IPS-NIHi7 (cell line): ENCODE results near the gene RPL18A.

Experiments used
- DNase-seq: peaks from one replicate; pipeline ENCODE4 v3.0.0; 2012; ENCODE audit warnings: mixed read lengths; ENCODE audit errors: extremely low spot score

The RPL18A gene

DNA sequence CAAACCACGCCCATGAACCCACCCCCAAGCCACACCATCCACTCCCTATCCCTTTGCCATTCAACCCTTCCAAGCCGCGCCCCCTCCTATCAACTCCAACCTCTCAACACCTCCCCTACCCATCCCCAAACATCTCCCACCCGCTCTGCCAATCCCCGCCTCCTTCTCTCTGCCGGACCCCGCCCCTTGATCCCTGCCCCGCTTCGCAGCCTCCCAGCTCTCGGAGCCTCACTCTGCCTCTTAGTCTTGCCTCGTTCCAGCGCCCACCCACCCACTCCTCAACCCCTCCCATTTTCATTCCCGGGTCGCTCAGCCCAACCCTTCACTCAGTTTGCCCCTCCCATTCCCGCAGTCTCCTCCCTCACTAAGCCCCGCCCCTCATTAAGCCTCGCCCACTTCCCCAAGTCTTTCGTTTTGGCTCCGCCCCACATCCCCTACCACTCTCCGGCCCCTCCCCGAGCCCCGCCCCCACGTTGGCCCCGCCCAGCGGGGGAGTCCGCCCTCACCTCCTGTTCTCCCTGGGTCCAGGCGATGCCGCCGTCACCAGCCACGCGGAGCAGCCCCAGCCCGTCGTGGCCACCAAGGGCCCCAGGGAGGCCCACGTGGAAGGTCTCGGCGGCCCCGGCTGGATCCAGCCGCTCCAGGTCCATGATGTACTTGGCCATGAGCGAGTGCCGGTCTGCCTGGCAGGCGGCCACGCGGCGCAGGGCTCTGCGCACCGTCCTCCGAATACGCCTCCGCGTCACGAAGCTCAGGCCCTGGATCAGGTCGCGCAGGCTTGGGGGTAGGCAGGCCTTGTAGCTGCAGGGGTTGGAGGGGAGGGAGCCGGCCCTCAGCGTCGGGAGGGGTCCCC is 17.7 kb upstream of the RPL18A start:
- DNase-seq: peak; percentile 95

DNA sequence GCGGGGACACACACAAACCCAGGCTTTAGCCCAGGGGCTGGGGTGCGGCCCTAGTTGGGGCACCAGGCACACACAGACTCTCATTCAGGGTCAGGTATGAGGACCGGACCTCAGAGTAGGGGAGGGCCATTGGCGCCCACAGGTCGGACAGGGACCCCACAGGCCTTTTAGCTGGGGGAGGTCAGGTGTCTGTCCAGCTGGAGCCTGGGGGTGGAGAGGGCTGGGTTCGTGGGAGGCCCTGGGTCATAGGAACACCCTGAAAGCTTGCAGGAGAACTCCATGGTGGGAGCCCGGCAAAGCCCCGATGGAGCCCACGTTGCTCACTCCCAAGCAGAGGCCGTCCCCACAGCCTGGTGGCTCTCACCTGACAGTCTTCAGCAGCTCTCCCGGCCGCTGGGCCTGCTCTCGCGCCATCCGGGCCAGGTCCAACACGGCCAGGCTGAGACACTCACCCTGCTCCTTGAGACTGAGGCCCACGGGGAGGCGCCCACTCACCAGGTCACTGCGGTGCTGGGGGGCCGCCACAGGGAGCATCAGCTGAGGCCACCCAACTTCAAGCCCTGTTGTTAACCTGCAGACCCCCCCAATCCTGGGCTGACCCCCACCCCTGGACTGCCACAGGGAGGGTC is 16.9 kb upstream of the RPL18A start:
- DNase-seq: no peak

DNA sequence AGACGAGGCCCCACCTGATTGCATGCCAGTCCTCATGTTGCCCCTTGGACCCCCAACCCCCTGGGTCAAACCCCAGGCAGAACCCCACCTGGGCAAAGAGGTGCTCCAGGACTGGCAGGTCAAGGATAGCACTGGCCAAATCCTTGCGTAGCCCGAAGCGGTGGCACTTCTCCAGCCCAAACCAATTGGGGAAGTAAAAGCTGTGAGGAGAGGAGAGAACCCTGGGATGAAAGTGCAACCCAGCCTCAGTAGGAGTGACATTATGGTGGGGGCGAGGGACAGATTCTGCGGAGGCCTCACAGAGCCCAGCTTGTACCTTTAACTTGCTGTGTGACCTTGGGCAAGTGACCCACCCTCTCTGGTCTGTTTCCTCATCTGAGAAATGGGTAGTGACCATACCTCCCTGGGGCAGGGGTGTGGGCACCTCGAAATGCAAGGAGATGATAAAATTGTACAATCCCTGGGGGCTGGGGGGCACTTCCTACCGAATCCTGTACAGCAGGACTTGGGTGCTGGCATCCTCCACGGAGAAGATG is 16.4 kb upstream of the RPL18A start:
- DNase-seq: no peak

DNA sequence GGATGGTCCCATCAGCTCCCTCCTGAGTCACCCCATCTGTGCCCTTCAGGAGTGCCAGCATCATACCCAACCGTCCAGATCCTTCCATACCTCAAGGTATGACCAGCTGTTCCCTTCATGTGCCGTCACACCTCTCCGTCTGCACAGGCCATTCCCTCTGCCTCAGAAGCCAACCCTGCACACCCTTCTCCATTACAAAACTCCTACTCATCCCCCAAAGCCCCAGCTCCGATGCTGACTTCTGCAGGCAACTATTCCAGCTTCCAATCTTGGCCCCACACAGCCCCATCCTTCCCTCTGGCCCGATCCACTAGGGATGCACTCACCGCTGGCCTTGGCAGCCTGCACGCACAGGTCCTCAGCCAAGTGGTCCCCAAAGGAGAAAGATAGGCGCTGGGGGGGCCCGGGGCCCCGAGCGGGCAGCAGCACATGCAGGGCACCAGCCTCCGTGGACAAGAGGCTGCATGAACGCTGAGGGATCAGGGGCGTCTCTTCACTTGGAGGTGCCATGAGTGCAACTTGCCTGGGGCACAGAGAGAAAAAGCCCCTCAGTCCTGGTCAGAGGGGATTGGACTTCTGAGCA is 15.7 kb upstream of the RPL18A start:
- no peak for DNase-seq

DNA sequence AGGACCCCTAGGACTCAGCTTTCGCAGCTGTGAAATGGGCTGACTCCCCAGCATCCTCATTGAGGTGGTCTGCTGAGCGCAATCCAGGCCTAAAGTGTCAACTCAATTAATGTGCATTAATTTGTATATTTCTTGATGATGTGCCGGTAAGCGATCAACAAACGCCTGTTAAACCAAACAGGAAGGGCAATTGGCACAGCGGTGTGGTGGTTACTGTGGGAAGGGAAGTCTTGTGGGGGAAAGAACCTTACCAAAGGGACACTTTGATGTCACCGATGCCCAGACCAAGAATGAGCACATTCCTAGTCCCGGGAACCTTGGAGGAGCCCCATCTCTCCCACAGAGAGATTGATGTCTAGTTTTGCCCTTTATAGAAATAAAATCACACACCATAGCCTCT is 13.6 kb upstream of the RPL18A start:
- no peak for DNase-seq

DNA sequence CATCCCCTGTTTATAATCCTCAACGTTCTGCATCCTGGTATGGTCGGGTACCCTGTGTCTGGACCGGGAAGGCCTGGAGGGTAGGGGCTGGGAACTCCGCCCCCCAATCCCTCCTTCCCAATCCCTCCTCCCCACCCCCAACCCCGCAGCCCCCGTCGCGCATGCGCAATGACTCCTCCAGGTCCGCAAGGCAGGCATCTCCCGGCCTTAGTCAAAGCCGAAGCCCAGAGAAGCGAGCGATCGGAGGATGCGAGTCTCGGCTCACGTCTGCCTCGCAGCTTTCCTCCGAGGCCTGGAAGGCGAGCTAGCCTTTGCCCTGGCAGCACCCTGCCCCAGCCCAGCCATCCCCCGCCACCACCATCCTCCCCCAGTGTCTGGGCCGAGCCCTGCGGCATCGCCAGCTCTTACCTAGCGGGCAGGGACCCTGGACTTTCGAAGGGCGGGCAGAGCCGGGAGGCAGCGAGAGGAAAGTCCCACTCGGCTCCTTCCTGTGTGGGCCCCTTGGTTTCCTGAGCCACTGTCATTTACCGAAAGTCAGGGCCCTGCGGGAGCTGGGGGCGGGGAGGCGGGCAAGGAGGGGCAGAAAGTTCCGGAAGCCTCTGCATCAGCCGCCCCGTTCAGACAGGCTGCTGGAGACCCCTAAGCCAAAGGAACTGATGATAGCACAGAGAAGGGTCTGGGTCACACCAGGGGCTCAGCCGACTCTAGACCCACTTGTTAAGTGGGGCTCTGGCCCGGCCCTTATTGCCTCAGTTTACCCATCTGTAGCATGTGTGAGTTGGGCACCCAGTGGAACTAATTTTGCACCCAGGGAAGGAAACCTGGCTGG is 12.0 kb upstream of the RPL18A start, which contains the start of gene JAK3:
TSS of gene JAK3 (minus strand) at position 445 of the 829 bp plus-strand sequence. CDS start 3,565 bp downstream, outside the sequence.
- DNase-seq: peak; percentile 93

DNA sequence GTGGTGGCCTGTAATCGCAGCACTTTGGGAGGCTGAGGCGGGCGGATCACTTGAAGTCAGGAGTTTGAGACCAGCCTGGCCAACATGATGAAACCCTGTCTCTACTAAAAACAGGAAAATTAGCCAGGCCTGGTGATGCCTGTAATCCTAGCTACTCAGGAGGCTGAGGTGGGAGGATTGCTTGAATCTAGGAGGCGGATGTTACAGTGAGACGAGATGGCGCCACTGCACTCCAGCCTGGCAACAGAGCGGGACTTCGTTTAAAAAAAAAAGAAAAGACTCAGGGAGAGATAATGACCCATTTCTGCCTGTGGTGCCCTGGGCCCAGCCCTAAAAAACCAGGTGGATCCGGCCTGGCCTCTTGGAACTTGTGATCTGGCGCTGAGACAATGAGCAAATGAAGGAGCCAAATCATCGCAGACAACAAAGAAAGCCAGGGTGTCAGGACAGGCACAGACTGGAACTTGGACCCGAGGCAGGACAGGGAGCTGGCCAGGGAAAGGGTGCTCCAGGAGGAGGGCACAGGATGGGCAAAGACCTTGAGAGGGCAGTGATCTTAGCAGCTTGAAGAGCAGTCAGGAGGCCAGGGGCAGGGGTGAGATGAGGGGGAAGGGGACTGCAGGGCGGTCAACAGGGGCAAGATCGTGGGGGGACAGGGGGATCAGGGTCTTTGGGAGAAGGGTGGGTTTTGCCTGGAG is 11.0 kb upstream of the RPL18A start:
- DNase-seq: no peak

DNA sequence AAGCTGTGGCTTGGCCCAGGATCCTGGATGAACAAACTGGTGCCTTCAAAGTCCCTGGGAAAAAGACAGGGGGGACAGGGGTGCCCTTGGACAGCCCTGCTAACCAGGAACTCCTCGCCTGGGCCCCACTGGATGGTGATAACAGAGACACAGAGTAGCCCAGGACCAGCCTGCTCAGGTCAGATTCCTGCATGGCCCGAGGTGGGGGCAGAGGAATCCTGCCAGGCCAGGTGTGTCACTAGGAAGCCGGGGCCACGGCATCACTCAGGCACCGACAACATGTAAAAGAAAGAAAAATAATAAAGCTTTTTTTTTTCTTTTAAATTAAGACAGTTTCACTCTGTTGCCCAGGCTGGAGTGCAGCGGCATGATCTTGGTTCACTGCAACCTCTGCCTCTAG is 5.6 kb upstream of the RPL18A start:
- DNase-seq: no peak

DNA sequence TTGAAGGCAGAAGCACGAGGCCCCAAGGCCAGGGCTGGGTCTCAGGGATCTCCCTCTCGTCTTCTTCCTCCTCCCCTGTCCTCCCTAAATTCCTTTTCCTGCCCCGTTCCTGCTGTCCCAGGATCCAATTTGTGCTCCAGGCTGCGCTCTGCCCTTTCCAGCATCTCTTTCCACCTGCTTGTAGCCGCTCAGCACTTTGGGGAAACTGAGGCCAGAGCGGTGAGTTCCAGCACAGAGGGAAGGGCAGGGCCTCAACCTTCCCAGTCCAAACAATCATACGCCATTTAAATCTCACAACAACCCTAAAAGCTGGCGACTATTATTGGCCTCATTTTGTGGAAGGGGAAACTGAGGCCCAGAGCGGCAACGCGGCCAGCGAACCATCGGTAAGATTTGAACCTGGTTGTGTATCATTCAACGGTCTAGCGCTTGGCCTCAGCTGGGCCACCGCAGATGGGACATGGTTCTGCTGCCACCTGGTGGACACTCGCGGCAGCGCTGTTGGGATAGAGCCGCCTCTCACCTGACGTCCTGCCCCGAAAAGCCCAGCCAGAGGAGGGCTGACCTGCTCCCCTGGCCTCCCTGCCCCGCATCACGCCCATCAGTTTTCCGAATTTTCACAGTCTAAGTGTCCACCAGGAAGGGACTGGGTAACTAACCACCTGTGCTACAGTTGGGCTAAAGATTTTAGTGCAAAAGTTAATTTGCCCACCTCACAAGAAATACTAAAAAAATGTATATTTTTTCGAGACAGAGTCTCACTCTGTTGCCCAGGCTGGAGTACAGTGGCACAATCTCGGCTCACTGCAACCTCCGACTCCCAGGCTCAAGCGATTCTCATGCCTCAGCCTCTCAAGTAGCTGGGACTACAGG is 4.2 kb upstream of the RPL18A start:
- DNase-seq: peak; percentile 84

DNA sequence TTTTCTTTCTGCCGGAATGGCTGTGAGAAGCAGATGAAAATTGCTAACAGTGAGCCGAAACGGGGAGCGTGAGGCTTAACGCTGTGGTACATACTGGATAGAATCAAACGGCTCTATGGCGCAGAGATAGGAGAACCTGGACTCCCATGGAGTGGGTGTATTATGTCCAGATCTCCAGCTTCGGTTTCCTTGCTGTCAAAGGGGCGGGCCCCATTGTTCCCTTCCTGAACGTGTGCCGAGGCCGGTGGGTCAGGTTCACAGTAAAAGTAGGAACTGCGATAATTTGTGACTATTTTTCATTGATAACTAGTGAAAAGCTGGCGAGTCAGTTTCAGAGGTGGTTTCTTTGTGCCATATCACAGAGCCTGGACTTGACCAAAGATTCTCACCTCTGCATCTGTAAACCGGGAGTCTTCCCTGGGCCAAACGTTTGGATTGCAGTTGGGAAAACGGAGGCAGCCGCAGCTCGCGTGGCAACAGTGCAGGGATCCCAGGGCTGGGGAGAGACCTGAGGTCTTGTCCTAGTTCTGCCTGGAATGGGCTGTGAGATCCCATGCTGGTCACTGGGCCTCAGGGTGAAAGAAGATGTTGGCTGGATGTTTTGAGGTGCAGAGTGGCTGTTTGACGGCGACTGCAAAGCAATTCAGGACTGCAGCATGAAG is 752 bp downstream of the RPL18A start:
- DNase-seq: no peak

DNA sequence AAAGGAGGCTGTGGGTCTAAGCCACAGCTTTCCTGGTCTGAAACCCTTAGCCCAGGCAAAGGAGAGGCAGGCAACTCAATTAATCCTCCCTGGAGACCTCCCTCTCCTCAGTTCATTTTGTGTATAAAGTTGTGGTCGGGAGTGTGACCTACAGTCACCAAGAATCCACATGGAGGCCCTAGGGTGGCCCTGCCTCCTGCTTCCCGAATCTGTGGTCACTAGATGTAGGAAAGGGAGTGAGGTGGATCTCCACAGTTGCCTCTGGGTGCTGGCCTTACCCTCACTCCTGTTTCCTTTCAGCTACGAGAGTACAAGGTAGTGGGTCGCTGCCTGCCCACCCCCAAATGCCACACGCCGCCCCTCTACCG is 1.3 kb downstream of the RPL18A start:
- DNase-seq: no peak

DNA sequence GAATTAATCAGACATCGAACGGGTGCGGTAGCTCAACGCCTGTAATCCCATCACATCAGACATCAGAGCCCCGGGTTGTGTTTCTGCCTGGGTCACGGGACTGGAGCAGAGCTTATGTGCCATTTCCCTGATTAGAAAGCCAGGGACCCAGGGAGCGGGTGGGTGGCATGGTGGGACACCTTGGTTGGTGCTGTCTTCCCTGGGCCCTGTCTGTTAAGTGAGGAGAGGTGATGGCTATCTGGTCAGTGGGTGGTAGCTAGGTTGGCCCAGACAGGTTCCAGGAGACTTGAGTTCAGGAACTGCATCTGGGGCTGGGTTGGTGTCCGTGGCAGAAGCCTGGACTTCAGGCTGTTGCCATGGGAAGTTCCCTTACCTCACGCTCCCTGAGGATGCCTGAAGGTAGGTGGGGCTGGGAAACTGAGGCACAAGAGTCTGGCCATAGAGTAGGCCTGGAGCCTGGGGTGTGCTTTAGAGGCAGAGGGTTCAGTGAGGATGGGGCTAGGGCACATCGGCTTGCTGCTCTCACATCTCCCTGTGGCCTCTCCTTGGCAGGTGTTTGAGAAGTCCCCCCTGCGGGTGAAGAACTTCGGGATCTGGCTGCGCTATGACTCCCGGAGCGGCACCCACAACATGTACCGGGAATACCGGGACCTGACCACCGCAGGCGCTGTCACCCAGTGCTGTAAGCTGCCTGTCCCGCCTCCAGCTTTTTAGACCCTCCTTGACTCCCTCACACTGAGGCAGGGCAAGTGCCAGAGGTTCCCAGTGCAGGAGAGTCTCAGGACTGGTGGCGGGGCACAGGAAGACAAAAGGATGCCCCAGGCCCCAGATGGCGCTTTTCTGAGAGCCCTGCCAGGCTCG is 2.1 kb downstream of the RPL18A start:
- DNase-seq: no peak

DNA sequence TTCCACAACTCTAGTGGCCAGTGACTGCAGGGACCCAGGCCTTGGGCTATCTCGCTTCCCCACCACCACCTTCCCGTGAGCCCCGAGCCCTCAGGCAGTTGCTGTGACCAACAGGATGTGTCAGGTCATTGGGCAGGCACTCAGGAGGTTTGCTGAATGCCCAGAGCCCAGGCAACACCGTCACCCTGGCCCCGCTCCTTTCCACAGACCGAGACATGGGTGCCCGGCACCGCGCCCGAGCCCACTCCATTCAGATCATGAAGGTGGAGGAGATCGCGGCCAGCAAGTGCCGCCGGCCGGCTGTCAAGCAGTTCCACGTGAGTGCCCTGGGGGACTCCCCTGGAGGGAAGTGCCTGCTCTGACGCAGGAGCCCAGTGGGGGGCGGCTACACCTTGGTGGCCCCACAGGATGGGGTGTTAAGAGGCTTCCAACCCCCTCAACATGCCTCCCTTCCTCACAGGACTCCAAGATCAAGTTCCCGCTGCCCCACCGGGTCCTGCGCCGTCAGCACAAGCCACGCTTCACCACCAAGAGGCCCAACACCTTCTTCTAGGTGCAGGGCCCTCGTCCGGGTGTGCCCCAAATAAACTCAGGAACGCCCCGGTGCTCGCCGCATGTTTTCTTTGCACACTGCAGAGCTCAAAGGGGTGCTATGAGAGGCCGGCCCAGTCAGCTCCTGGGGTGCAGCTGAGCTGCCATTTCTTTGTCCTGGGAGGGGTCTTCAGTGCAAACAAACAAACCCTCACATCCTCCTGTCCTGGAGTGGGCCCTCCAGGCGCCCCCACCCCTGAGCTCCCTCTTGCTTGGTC is 3.2 kb downstream of the RPL18A start:
- no peak for DNase-seq

DNA sequence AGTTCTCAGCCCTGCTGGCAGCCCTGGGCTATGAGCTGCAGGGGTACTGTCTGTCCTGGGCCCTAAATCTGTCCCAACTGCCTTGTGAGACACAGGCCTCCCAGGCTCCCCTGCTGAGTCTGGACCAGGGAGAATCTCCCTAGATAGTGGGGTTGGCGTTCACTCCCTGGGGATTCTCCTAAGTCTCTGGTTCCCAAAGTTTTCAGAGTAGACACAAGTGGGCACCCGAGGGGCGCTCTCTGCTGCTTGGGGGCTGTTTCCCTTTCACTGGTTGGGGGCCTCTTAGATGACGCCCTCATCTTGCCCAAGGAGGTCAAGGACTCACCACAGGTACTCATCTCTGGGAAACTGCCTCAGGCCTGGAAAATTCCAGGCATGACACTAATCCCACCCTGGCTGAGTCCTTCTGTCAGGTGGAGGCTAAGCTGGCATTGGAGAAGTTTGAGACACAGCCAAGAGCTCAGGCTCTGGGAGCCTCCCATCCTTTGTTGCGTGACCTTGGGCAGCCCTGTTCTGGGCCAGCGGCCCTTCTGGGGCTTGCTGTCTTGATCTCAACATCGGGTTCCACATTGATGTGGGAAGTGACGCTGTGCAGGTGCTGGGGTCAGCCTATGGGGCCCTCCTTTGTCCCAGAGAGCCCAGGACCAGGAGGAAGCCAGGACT is 3.9 kb downstream of the RPL18A start:
- DNase-seq: no peak

DNA sequence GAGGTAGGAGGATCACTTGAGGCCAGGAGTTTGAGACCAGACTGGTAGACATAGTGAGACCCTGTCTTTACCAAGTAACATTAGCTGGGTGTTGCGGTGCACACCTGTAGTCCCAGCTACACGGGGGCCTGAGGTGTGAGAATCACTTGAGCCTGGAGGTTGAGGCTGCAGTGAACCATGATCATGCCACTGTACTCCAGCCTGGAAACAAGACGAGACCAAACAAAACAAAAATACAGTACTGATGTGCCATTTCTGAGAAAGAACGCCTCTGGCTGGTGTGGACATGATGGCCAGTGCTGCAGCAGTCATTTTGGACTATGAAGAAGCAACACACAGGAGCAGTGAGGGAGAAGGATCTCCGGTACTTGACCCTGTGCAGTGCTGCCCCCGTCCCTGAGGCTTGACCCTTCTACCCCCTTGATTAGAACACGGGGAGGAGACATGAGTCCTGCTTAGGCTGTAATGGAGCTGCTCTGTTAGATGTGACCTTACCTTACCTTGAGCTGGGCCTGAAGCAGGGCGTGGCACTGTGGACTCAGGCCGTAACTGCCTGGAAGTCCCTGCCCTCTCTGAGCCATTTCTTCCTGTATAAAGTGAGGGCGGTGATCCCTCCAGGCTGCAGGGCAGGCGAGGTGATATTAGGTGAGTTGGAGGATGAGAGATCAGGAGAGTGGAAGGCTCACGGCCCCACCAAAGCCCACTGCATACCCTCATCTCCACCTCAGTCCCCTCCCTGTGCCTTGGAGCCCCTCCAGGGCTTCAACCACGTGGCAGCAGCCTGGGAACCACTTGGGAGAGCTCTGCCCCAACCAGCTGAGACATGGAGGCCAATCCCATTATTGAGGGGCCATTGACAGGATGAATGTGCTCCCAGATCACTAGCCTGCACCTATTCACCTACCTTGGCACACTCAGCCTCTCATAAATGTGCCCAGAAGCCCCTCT is 5.9 kb downstream of the RPL18A start:
- DNase-seq: peak; percentile 19

DNA sequence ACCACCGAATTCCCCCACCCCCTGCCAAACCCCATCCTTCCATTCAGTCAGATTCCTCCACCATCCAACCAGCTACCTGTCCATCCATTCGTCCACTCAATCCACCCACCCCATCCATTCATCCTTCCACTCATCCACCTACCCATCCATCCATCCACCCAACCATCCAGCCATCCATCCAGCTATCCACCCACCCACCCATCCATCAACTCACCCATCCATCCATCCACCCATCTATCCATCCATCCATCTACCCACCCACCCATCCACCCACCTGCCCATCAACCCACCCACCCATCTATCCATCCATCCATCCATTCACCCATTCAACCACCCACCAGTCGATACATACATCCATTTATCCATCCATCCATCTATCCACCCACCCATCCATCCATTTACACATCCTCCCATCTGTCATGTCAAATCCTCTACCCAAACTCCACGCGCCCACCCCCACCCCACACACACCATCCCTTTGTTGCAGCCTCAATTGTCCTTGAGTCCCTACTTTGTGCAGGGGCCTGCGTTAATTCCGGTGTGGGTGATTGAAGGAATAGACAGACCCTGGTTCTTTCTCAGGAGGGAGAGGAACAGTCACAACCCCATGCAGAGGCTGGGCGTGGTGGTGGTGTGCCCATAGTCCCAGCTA is 6.7 kb downstream of the RPL18A start:
- DNase-seq: no peak
